NCI-H1092 (cell line): ENCODE data around the gene BRI3BP.

ENCODE experiments used
- DNase-seq: peaks from one replicate; lab custom pipeline; 2025; lab: John Stamatoyannopoulos, UW

The BRI3BP gene, protein sequence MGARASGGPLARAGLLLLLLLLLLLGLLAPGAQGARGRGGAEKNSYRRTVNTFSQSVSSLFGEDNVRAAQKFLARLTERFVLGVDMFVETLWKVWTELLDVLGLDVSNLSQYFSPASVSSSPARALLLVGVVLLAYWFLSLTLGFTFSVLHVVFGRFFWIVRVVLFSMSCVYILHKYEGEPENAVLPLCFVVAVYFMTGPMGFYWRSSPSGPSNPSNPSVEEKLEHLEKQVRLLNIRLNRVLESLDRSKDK

DNA sequence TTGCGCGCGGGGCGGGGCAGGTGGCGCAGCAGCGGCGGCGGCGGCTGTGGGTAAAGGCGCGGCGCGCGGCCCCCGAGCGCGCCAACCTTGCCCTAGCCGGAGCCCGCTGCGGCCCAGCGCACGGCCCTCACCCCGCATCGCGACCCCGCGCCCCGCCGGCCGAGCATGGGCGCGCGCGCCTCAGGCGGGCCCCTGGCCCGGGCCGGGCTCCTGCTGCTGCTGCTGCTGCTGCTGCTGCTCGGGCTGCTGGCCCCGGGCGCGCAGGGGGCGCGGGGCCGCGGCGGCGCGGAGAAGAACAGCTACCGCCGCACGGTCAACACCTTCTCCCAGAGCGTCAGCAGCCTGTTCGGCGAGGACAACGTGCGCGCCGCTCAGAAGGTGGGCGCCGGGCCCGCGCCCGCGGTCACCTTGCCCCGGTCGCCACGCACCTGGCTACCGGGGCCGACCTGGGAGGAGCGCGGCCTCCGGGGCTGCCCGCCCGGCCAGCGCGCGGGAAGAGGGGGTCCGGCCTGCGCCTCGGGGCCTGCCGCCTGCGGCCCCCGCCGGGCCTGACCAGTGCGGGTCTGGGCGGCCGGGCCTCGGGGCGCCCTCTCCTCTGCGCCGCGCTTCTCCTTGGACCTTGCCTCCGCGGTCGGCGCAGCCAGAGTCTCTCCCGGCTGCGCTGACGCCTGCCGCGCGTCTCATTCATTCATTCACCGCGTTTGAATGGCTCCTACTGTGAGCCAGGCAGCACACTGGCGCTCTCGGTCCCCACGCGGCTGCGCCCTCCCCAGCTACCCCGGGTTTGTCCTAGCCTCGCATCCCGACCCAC lies at the start of gene BRI3BP:
Gene BRI3BP (plus strand): TSS at position 20 of the 811 bp plus-strand sequence. CDS start 146 bp downstream, at position 166.
- peak; percentile 40 for DNase-seq

DNA sequence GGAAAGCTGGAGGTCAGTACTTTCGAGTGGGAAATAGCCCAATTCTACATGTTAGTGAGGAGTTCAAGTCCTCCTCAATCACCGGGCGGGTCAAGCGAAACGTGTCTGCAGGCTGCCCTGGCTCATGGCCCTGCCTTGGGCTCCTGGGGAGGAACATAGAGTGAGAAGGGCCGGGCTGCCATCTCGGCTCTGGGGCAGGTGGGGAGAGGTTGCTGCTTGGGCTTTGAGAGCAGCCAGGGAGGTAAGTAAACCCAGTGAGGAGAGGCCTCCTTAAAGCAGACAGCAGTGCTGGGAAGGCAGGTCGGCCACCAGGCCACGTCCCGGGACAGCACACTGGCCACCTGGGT lies 47.0 kb upstream of the BRI3BP start:
- DNase-seq: no peak

DNA sequence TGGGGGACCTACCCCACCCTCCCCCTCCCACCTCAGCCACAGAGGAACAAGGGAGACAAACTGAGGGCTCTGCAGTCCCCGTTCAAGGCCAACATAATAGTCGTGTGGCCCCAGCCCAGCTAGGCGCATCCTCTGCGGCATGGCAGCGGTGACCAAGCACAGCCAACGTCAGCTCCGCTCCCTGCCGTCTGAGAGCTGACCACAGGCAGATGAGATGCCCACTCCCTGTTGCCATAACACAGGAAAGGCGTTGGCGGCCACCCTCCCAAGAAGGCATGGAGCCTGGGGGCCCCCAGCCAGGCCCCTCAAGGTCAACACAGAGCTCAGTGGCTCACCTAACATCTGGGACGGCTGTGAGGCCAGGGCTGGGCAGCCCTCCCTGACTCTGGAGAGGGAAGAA lies 46.4 kb upstream of the BRI3BP start:
- no peak for DNase-seq

DNA sequence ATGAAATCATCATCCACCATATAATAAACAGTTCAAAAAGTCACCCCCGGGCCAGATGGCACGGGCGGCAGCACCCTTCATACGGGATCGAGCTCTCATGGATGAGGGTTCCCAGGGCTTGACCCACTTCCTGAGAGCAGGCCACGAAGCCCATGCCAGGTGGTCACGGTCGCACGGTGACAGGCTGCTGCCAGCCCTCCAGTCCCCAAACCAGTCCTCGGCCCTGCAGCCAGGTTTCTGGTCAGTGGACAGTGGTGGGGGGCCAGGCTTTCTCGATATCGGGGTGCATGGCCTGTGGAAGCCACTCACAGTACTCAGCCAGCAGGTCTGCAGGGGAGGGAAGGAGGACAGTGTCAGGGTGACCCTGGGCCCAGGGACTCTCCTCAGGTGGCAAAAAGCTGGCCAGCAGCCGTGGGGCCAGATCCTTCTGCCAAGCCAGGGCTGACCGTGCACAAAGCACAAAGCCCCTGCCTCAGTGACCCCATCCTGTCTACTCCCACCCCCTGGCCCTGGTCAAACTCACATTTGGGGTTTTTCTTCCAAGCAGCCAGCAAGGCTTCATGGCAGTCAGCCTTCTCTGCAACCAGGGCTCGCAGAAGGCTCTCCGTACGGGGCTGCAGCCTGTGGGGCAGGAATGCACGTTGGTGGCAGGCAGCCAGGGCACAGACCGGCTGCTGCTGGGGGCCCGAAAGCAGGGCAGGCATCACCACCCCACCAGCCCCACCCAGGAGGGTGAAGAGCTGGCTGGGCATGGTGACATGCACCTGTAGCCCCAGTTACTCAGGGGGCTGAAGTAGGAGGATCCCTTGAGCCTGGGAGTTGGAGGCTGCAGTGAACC lies 45.7 kb upstream of the BRI3BP start:
- DNase-seq: no peak

DNA sequence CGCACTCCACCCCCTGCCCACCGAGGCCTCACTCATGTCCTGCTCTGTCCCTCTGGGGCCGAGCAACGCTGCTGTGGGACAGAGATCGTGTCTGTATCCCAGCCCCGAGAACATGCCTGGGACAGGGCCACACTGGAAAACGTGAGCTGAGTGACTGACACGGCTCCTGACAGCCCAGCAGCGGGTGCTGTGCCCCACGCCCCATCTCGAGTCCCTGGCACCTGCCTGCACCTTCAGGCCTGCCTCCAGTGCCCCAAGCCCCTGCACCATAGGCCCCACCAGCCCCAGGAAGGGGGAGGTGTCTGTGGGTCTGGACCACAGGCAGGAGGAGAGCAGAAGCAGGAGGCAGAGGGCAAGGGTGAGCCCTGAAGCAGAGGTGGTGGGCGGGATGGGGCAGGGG lies 44.4 kb upstream of the BRI3BP start:
- DNase-seq: no peak

DNA sequence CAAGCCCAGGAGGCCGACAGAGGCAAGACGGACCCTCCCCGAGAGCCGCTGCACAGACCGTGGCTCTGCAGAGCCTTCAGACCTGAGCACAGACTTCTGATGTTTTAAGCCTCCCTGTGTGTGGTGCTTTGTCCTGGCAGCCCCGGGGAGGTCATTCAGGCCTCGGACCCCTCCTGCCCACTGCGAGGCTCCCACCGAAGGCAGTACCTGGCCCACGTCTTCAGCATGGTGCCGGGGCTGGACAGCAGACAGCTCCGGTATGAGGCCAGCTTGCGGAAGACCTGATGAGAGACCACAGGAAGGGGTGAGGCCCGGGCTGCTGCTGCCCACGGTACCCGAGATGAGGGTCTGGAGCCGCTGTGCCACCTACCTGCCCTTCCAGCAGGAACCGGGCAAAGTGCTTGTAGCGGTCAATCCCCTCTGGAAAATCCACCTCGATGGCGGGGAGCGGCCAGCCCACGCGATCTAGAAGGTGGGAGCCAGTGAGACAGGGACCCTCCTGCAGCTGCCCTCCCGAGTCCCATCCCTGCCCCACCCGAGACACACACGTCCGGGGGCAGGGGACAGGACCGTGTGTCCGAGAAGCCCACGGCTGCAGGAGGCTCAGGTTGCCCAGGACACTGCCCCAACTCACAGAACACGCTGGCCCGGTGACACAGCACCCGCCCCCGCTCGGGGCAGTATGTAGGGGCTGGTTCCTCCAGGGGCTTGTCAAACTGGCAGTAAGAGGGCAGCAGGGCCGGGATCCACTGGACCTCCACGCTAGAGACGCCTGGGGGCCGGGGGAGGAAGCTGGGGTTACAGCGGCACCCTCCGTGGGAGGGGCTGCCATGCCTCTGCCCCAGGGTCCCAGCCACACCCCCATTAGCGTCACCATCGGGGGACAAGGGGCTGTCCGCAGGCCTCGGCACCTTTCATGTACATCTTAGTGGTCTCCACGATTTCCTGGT lies 43.4 kb upstream of the BRI3BP start:
- no peak for DNase-seq

DNA sequence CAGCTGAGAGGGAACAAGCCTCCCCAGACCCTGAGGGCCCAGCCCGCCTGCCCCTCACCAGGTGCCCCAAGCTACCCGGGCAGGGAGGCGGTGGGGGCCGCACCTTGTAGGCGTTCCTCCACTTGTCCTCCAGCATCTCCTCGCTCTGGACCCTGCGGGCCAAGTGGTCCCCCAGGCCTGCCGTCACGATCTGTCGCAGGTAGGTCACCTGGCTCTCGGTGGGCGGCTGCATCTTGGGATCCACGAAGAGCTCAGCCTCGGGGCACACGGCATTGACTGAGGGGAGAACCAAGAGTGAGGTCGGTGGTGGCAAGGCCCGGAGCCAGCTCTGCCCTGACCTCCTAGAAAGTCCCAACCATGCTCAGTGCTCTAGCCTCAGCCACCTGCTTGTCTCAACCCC lies 41.1 kb upstream of the BRI3BP start:
- DNase-seq: no peak

DNA sequence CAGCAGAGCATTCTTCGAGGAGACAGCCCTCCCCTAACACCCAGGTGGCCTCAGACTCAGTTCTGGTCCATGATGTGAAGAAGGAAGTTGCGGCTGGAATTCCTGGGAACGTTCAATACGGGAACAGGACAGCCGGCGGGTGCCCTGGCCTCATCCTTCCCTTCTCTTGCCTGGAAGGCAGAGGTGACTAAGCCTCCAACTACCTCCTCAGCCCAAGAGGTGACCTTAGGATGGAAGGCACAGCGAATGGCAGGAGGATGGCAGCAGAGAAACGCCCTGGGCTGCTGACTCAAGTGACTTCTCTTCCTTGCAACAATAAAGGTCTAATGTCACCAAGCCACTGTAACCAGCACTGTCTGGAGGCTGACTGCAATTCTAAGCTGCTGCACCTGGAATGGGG lies 40.6 kb upstream of the BRI3BP start:
- no peak for DNase-seq

DNA sequence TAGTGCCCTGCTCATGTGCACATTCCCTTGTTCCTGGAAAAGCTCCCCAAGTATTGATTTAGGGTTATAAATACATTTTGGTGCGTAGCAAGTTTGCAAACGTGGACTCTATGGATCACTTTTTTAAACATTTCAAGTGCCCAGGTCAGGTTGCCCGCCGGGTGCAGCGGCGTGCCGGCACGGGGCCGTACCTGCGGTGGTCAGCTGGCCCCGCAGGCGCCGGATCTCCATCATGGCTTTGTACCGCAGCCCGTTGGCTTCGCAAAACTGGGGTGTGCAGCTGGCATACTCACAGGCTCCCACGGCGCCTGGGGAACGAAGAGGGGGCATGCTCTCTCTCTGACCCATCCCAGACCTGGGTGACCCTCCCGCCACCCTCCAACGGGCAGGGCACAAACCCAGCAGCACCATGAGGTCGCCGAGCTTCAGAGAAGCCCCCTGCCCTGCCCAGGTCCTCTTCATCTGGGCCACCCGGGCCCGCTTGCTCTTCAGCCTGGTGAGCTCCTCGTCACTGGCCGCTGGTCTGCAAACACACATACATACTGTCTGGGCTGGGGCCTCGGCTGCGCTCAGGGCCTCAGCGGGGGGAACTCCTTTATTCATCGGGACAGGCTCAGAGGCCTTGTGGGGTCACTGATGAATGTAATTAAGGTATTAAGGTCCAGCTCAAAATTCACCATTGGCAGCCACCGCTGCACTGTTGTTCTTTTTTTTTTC lies 39.6 kb upstream of the BRI3BP start:
- no peak for DNase-seq

DNA sequence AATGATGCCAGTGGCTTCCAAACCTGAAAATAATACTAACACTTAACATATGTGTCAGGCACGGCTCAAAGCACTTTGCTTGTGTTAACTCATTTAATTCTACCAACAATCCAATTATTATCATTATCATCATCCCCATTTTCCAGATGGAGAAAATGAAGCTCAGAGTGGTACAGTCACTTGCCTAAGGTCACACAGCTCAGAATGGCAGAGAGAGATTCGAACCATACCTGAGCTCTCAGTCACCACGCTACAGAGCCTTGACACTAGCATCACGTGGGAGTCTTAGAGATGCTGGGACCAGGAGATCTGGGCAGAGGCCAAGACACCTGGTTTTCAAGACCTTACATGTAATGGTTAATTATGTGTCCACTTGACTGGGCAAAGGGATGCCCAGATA lies 38.7 kb upstream of the BRI3BP start:
- DNase-seq: no peak

DNA sequence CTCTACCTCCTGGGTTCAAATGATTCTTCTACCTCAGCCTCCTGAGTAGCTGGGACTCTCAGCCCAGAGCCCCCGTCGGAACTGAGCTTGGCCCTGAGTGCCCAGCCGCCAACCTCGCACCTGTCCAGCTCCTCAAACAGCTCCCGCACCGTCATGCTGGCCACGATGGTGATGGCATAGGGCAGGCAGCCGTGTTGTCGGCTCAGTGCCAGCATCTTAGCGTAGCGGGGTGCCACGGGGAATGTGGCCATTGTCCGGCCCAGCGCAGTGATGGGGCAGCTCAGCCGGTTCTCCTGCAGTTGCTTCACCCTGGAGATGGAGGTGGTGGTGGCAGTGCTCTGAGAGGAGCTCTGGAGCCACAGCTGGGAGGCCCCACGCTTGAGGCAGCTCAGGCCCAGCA lies 36.9 kb upstream of the BRI3BP start:
- no peak for DNase-seq

DNA sequence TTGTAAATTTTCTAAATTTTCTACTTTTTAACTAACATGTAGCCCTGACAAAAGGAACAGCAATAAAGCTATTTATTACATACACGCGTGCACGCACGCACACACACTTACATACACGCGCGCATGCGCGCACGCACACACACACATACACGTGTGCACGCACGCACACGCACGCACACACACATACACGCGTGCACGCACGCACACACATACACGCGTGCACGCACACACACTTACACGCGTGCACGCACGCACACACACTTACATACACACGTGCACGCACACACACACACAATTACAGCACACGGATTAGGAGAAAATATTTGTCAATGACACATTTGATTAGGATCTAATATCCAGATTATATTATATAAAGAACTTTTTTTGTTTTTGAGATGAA lies 32.4 kb upstream of the BRI3BP start:
- DNase-seq: no peak

DNA sequence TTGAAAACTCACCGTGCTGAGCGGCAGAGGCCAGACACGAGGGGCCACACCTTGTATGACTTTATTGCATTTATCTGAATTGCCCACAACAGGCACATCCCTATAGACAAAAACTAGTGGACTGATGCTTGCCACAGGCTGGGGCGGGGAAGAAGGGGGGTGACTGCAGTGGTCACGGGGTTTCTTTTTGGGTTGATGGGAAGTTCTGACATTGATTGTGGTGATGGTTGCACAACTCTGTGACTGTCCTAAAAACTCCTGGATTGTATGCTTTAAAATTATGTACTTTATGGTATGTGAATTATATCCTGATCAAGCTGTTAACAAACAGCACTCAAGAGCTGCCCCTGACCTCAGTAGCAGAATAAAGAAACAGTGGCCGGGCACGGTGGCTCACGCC lies 30.2 kb upstream of the BRI3BP start:
- DNase-seq: no peak

DNA sequence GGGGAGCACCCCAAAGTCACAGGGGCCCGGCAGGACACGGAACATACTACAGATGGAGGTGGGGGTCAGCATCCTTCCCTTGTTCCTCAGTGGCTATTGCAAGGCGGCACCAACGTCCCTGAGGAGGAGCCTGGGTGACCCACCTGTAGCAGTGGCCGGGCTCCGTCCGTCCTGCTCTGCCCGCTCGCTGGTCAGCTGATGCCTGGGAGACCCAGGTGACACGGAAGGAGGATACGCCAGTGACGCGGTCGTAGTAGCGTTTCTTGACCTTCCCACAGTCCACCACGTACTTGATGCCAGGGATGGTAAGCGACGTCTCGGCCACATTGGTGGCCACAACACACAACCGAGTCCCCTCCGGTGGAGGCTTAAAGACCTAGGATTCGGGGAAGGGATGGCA lies 29.2 kb upstream of the BRI3BP start:
- DNase-seq: no peak

DNA sequence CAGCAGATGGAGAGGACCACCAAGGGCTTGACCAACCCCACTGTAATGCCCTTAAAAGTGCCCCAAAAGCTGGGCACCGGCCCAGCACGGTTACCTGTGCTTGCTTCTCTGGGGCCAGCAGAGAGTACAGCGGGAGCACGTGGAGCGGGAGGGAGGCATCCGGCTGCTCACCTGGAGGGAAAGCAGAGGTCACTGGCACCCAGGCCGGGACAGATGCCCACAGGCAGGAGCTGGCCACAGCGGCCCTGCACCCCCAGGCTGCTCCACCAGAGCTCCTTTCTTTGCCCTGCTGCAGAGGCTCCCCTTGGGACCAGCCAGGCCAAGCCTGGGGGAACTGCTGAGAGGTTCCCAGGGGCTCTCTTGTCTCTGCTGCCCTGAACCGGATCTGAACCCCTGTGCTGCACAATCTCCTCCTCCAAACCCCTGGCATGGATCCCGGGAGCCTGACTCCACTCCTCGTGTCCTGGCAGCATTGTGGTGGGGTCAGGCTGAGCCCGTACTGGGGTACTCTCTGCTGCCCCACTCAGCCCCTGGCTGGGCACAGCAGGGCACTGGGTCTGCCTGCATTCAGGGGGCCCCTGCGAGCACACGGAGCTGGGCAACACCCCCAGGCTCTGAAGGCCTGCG lies 28.5 kb upstream of the BRI3BP start:
- DNase-seq: no peak

DNA sequence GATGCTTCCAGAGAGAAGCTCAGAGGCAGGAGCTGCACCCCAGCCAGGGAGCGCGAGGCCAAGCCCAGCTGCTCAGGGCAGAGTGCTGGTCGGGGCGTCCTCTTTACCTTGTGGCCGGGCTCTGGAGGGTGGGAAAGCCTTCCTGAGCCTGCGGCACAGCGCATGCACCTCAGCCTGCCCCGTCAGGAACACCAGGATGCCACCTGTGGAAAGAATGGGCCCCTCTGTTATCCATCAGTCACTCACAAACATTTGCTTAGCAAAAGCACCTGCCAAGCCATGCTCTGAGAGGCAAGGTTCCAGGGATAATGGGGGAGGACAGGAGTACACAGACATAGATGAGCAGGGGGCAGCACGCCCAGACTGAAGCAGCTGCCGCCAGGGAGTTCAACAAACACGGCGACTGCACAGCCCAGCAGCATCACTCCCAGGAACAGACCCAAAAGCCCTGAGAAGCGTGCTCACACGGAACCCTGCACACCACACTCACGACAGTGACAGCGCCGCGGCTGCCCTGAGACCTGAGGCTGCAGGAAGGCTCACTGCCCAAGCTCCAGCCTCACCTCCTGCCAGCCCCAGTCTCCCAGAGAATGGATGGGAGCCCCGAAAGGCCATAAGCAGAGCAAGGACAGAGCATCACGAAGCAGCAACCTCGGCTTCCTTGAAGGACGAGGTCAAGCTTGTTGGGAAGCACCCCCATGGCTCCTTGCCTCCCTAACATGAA lies 26.3 kb upstream of the BRI3BP start:
- DNase-seq: peak; percentile 72

DNA sequence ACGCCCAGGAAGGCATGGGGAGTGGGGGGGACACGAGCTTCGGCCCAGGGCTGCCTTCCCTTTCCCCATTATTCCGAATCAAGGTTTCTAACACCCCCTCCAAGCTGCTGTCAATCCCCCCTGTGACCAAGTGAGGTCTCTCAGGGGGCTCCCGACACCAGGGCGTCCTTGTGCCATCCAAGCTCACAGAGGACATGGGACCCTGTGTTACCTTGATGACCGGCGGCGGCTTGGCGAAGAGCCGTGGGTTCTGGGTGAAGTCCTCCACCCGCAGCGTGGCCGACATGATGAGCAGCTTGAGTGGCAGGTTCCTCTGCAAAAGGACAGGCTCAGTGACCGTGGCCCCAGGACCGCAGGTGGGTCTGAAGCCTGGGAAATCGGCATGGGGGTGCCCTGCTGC lies 24.8 kb upstream of the BRI3BP start:
- DNase-seq: no peak

DNA sequence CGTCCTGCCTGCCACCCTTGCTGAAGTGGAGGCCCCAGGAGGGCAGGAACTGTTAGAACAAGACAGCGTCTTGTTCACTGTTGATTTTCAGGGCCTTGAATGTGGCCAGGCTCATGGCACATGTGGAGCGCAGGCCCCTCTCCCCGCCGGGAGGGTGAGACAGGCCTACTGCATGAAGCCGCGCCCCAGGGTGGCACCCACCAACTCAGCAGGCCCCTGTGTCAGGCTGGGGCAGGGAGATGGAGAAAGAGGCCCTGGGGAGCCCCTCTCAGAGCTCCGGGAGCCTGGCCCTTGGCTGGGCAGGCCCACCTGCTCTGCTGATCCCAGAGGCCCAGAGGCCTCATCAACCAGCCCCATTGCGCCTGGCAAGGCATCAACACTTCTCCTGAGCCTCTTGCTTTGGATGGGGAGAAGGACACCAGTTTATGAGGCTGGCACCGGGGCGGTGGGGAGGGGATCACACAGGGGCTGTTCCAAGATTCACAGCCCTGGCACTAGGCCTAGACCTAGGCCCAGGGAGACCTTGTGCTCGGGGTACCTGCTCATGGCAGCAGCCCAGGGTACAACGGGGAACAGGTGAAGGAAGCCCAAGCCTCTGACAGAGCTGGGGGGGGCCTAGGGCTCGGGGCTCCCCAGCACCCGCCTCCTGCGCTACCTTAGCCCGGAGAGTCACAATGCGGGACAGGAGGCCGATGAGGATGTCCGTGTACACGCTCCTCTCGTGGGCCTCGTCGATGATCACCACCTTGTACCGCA lies 22.6 kb upstream of the BRI3BP start:
- no peak for DNase-seq

DNA sequence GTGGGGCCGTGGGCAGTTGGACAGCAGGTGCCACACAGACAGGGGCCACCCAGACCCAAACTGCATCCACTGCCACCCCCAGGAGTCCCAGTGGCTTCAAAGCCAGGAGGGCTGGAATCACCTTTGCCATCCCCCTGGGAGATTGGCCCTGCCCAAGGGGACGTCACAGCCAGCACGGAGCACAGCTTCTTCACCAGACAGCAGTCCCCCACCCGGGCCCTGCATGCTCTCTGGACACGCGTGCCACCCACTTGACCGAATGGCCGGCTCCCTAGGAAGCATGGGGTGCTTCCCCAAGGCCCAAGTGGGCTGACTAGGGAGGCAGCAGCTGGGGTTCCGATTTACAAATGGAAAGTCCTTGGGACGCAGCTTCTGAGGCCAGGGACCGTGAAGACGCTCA lies 21.8 kb upstream of the BRI3BP start:
- no peak for DNase-seq
